H1 (cell line): ENCODE results near the gene CCSAP. TPM values are rescaled to one million over a fixed set of nuclear protein-coding genes. Genes with fewer than 3 reads are reported as not detected.
A peak's percentile ranks its signal among the peaks of the same experiment; 100 is the strongest.

Experiments
- CEBPB ChIP-seq: IDR thresholded peaks from 2 replicates; pipeline ENCODE4 v1.6.1; 2012; ENCODE audit warnings: low read depth, low read length
- CHD7 ChIP-seq: fragments of 300-600 bp; sonication (generic); IDR thresholded peaks from 2 replicates; pipeline ENCODE4 v1.7.1; 2012; ENCODE audit warnings: low read length, moderate library complexity, mild to moderate bottlenecking, inconsistent platforms; ENCODE audit not compliant: insufficient replicate concordance
- HDAC2 ChIP-seq, 2 experiments: fragments of 300-600 bp in 1 of 2; sonication (generic) in 1 of 2; IDR thresholded peaks; 2 replicates each; pipeline ENCODE4 v1.6.1; 2011 to 2012; ENCODE audit warnings: low read depth in 2 of 2, low read length in 2 of 2, mild to moderate bottlenecking in 2 of 2, moderate library complexity in 2 of 2, borderline replicate concordance in 1 of 2, inconsistent platforms in 1 of 2
- KDM4A ChIP-seq: IDR thresholded peaks from one replicate; pipeline ENCODE4 v1.7.1; 2012; ENCODE audit warnings: low read depth, mild to moderate bottlenecking, moderate library complexity, low read length, inconsistent platforms; ENCODE audit not compliant: severe bottlenecking
- NANOG ChIP-seq: IDR thresholded peaks from 2 replicates; pipeline ENCODE4 v1.6.1; 2011; ENCODE audit warnings: low read length, low read depth, mild to moderate bottlenecking, inconsistent platforms; ENCODE audit not compliant: insufficient read depth, poor library complexity, severe bottlenecking
- RBBP5 ChIP-seq: IDR thresholded peaks from 2 replicates; pipeline ENCODE4 v1.7.1; 2012; ENCODE audit warnings: low read depth, mild to moderate bottlenecking, inconsistent platforms, low read length, moderate library complexity, borderline replicate concordance
- RNF2 ChIP-seq: fragments of 200-900, 300-1000 bp; sonication (generic); IDR thresholded peaks from 2 replicates; pipeline ENCODE4 v1.7.1; 2016; ENCODE audit warnings: borderline replicate concordance, low read depth, mild to moderate bottlenecking, antibody characterized with exemption, low read length; ENCODE audit not compliant: poor library complexity, severe bottlenecking; ENCODE audit errors: missing control alignments
- TCF12 ChIP-seq: IDR thresholded peaks from 2 replicates; pipeline ENCODE4 v1.6.1; 2011; ENCODE audit warnings: low read depth, mild to moderate bottlenecking, low read length
- polyA plus RNA-seq, 7 experiments: library from polyadenylated mRNA; depleted of rRNA in 3 of 7; stranded (reverse) in 5 of 7; unstranded in 2 of 7; fragments of >200 nt in 5 of 7; fragments of 200-250 nt in 2 of 7; gene quantifications; 1 replicate in 5 of 7; 2 replicates in 1 of 7; 4 replicates in 1 of 7; pipeline versions ENCODE4 v1.2.1 to v1.2.3, GENCODE V29; 2011 to 2013; ENCODE audit warnings: missing spikeins in 2 of 7, mixed read lengths in 2 of 7
- total RNA-seq: library from RNA; stranded (reverse); fragmentation: NEBNext Ultra II Directional; extraction: Animal tissue kit (Norgen Biotek cat#: 25700); gene quantifications from 2 replicates; pipeline ENCODE4 v1.2.1, GENCODE V29; 2021

CCSAP gene
- total and polyA plus RNA-seq, 2 of the 8 experiments (the other 6 are each of a cell fraction or from before 2014, with no cell fraction given): 3.5 to 17.2 TPM

GRCh38 chr1:229341774-229342655, 832 bp downstream of the CCSAP start (continued):
- TF ChIP-seq CHD7 (no peak), HDAC2 (IDR thresholded peaks at IDR 0.05; ENCODE audit: borderline replicate concordance in 1 of 2, low read depth in 2 of 2, low read length in 2 of 2) (0 out of 4 replicates have a peak, but pooled peaks of 1 of the 2 experiments have one; percentile 14), KDM4A (peak; percentile 77), CEBPB (0 out of 2 replicates have a peak, but pooled peaks have one; percentile 19), NANOG (no peak), RBBP5 (peak; percentile 27; the same call in 1 of the 2 replicates), RNF2 (no peak), TCF12 (no peak)
